ENCODE results near the gene LYRM2.

The LYRM2 gene

GRCh38 chr6:89563866-89564265 is 74.7 kb downstream of the LYRM2 start:
- TF ChIP-seq BACH2 (CRISPR knock-in tag; IDR thresholded peaks at IDR 0.05; ENCODE audit: borderline replicate concordance), result no peak
- no peak for TF ChIP-seq OSR1 (CRISPR knock-in tag; IDR thresholded peaks at IDR 0.05)
- TF ChIP-seq RARB (CRISPR knock-in tag; IDR thresholded peaks at IDR 0.05), result no peak
- no peak for TF ChIP-seq POU6F1 (CRISPR knock-in tag; IDR thresholded peaks at IDR 0.05; ENCODE audit: borderline replicate concordance, low read depth)
- no peak for TF ChIP-seq CSRNP3 (CRISPR knock-in tag; IDR thresholded peaks at IDR 0.05)
- TF ChIP-seq, protein P1, sequence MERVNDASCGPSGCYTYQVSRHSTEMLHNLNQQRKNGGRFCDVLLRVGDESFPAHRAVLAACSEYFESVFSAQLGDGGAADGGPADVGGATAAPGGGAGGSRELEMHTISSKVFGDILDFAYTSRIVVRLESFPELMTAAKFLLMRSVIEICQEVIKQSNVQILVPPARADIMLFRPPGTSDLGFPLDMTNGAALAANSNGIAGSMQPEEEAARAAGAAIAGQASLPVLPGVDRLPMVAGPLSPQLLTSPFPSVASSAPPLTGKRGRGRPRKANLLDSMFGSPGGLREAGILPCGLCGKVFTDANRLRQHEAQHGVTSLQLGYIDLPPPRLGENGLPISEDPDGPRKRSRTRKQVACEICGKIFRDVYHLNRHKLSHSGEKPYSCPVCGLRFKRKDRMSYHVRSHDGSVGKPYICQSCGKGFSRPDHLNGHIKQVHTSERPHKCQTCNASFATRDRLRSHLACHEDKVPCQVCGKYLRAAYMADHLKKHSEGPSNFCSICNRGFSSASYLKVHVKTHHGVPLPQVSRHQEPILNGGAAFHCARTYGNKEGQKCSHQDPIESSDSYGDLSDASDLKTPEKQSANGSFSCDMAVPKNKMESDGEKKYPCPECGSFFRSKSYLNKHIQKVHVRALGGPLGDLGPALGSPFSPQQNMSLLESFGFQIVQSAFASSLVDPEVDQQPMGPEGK (CRISPR knock-in tag; IDR thresholded peaks at IDR 0.05; ENCODE audit: borderline replicate concordance), result no peak
- TF ChIP-seq SNAI2 (CRISPR knock-in tag; IDR thresholded peaks at IDR 0.05), result no peak
- TF ChIP-seq ZFP3 (CRISPR knock-in tag; IDR thresholded peaks at IDR 0.05), result no peak
- no peak for TF ChIP-seq ESRRG (CRISPR knock-in tag; IDR thresholded peaks at IDR 0.05)
- no peak for ATAC-seq

DNA sequence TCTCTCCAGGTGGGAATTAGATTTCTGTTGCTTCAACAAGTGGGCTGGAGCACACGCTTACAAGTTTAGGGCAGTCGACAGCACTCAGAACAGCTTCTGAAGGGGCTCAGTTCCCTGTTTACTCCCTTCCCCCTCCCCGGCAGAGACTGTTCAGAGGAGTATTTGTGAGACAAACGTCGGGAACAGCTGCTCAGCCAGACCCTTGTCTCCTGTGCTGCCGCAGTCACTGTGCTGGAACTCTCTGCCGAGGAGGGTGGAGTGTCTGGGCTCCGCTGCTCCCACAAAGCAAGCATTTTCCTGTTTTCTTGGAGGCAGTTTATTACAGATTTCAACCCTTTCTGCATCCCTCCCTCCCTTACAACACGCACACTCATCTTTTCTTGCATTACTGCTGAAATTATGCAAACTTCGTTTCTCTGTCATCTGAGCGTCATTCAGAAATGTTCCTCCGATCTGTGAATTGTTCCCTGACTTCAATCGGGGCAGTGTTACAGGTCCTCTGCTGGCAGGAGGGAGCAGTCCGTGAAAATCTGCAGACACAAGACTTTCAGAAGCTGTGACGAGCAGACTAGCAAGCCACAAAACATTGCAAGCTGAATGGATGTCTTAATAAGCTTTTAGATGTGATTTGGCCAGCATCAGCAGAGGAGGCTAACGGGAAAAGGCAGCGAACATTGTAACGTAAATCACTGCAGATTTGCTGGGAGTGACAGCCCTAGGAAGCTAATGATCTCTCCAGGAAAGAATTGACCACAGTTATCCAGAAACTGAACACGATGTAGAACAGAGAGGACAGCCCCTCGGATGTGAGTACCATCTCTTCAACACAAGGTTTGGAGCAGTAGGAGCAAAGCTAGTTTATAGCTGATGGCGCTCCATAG is 76.2 kb downstream of the LYRM2 start:
- ATAC-seq, result no peak
- TF ChIP-seq ISL1 (CRISPR knock-in tag; IDR thresholded peaks at IDR 0.05), result no peak
- TF ChIP-seq ZC3H10 (CRISPR knock-in tag; IDR thresholded peaks at IDR 0.05), result no peak
- TF ChIP-seq ESRRG (CRISPR knock-in tag; IDR thresholded peaks at IDR 0.05), result no peak
- TF ChIP-seq BACH2 (CRISPR knock-in tag; IDR thresholded peaks at IDR 0.05; ENCODE audit: borderline replicate concordance), result no peak
- TF ChIP-seq ZFP30 (CRISPR knock-in tag; IDR thresholded peaks at IDR 0.05), result no peak
- TF ChIP-seq CSDC2 (CRISPR knock-in tag; IDR thresholded peaks at IDR 0.05), result no peak
- TF ChIP-seq POU6F1 (CRISPR knock-in tag; IDR thresholded peaks at IDR 0.05; ENCODE audit: borderline replicate concordance, low read depth), result no peak
- TF ChIP-seq, protein P2, sequence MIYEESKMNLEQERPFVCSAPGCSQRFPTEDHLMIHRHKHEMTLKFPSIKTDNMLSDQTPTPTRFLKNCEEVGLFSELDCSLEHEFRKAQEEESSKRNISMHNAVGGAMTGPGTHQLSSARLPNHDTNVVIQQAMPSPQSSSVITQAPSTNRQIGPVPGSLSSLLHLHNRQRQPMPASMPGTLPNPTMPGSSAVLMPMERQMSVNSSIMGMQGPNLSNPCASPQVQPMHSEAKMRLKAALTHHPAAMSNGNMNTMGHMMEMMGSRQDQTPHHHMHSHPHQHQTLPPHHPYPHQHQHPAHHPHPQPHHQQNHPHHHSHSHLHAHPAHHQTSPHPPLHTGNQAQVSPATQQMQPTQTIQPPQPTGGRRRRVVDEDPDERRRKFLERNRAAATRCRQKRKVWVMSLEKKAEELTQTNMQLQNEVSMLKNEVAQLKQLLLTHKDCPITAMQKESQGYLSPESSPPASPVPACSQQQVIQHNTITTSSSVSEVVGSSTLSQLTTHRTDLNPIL (CRISPR knock-in tag; IDR thresholded peaks at IDR 0.05; ENCODE audit: low read depth), result no peak
- TF ChIP-seq ZFP3 (CRISPR knock-in tag; IDR thresholded peaks at IDR 0.05), result no peak
- no peak for TF ChIP-seq TSHZ2 (CRISPR knock-in tag; IDR thresholded peaks at IDR 0.05)
- no peak for TF ChIP-seq SNAI2 (CRISPR knock-in tag; IDR thresholded peaks at IDR 0.05)
- no peak for TF ChIP-seq OSR1 (CRISPR knock-in tag; IDR thresholded peaks at IDR 0.05)
- TF ChIP-seq TCF4 (CRISPR knock-in tag; IDR thresholded peaks at IDR 0.05; ENCODE audit: borderline replicate concordance), result no peak
- no peak for TF ChIP-seq CSRNP3 (CRISPR knock-in tag; IDR thresholded peaks at IDR 0.05)
- TF ChIP-seq ARNTL (CRISPR knock-in tag; IDR thresholded peaks at IDR 0.05; ENCODE audit: borderline replicate concordance, low read depth), result no peak
- TF ChIP-seq PPARA (CRISPR knock-in tag; IDR thresholded peaks at IDR 0.05; ENCODE audit: borderline replicate concordance), result no peak

Data from SK-N-SH treated with all-trans-retinoic acid at 6 μM for 48 hours (cell line).